GM12878 (cell line): ENCODE results near the gene TOMM40L. TPM values are rescaled to one million over a fixed set of nuclear protein-coding genes. Genes with fewer than 3 reads are reported as not detected.
A peak's percentile ranks its signal among the peaks of the same experiment; 100 is the strongest.

Experiments
- ATAC-seq: fragments of 200-7000 bp; cut with Tn5 transposase; 3 replicates; pipeline ENCODE4 v1.9.1; 2020; ENCODE audit warnings: mild to moderate bottlenecking, moderate library complexity
- BruUV-seq: library from RNA; stranded (reverse); fragments of 400-500 nt; replicated peaks from 2 replicates; lab custom pipeline; 2021; lab: Mats Ljungman, UMichigan
- CTCF ChIA-PET: fragments of 300-600 bp; sonication (Branson Sonifier 250); formaldehyde crosslinking; extraction: SDS; loops from one replicate; lab custom pipeline; 2021; ENCODE audit warnings: inconsistent platforms; lab: Yijun Ruan, JAX
- POLR2A ChIA-PET: fragments of 350-600 bp; formaldehyde crosslinking; extraction: SDS; loops from one replicate; lab custom pipeline; 2021; ENCODE audit warnings: inconsistent platforms; lab: Charles Lee
- RAD21 ChIA-PET: fragments of 300-600 bp; sonication (Branson Sonifier 250); formaldehyde crosslinking; loops from one replicate; lab custom pipeline; 2023; ENCODE audit warnings: antibody characterized with exemption; ENCODE audit not compliant: unreplicated experiment; lab: Charles Lee
- SMC1A ChIA-PET: fragments of 300-600 bp; sonication (Branson Sonifier 250); formaldehyde crosslinking; loops from one replicate; lab custom pipeline; 2023; ENCODE audit not compliant: unreplicated experiment, uncharacterized antibody; lab: Charles Lee
- DNase-seq: peaks from one replicate; pipeline ENCODE4 v3.0.0-alpha.2; 2011; ENCODE audit warnings: low read depth, low spot score
- FAIRE-seq: peaks from 3 replicates; lab custom pipeline; 2011; peaks lifted over from hg19 to GRCh38; lab: Jason Lieb, UNC
- H2AFZ ChIP-seq: 2 replicates; pipeline ENCODE4 v1.6.0; 2011; ENCODE audit warnings: low read depth, low read length, control low read depth; ENCODE audit not compliant: control insufficient read depth
- H3K27ac ChIP-seq: 2 replicates; pipeline ENCODE4 v1.5.1; 2011; ENCODE audit warnings: control low read depth; ENCODE audit not compliant: control insufficient read depth, insufficient read depth
- H3K27me3 ChIP-seq, 2 experiments: replicated peaks in 1 of 2; 2 replicates each; pipeline versions ENCODE4 v1.6.0 to v1.6.1; 2011; ENCODE audit warnings: low read length in 1 of 2; ENCODE audit not compliant: control insufficient read depth in 2 of 2, insufficient read depth in 2 of 2
- H3K36me3 ChIP-seq, 2 experiments: 2 replicates each; pipeline ENCODE4 v1.5.1; 2011; ENCODE audit warnings: low read length in 1 of 2; ENCODE audit not compliant: control insufficient read depth in 2 of 2, insufficient read depth in 2 of 2
- H3K4me1 ChIP-seq: 2 replicates; pipeline ENCODE4 v1.6.1; 2011; ENCODE audit warnings: mild to moderate bottlenecking, low read length, moderate library complexity, mixed read lengths; ENCODE audit not compliant: control insufficient read depth, insufficient read depth
- H3K4me2 ChIP-seq: 2 replicates; pipeline ENCODE4 v1.6.0; 2011; ENCODE audit warnings: control low read depth; ENCODE audit not compliant: control insufficient read depth, insufficient read depth
- H3K4me3 ChIP-seq: fragments of 200-600 bp; sonication (generic); 2 replicates; pipeline ENCODE4 v1.5.1; 2016
- H3K79me2 ChIP-seq: 2 replicates; pipeline ENCODE4 v1.6.0; 2011; ENCODE audit warnings: low read length; ENCODE audit not compliant: control insufficient read depth, insufficient read depth
- H3K9ac ChIP-seq: 2 replicates; pipeline ENCODE4 v1.8.0; 2011; ENCODE audit warnings: low read length, control low read depth, mixed read lengths; ENCODE audit not compliant: control insufficient read depth, insufficient read depth
- H3K9me3 ChIP-seq: replicated peaks from 3 replicates; pipeline ENCODE4 v1.5.1; 2011; ENCODE audit warnings: mild to moderate bottlenecking, low read length; ENCODE audit not compliant: control insufficient read depth, insufficient read depth
- H4K20me1 ChIP-seq: 2 replicates; pipeline ENCODE4 v1.6.0; 2011; ENCODE audit not compliant: control insufficient read depth, insufficient read depth
- BHLHE40 ChIP-seq, 2 experiments: fragments of 450-650 bp in 1 of 2; IDR thresholded peaks; 2 replicates each; pipeline ENCODE4 v1.6.1; 2011 to 2017; ENCODE audit warnings: low read depth in 2 of 2, borderline replicate concordance in 1 of 2, improper control_type of control experiment in 1 of 2, low read length in 1 of 2, mild to moderate bottlenecking in 1 of 2
- CHD2 ChIP-seq: IDR thresholded peaks from 2 replicates; pipeline ENCODE4 v1.6.1; 2011; ENCODE audit warnings: low read depth, low read length, improper control_type of control experiment, borderline replicate concordance
- E4F1 ChIP-seq: fragments of 450-650 bp; IDR thresholded peaks from 2 replicates; pipeline ENCODE4 v1.6.1; 2018; ENCODE audit warnings: borderline replicate concordance, mild to moderate bottlenecking; ENCODE audit not compliant: partially characterized antibody
- MLLT1 ChIP-seq: fragments of 450-650 bp; IDR thresholded peaks from 2 replicates; pipeline ENCODE4 v1.6.1; 2016; ENCODE audit warnings: mild to moderate bottlenecking
- TCF7 ChIP-seq: IDR thresholded peaks from 2 replicates; pipeline ENCODE4 v1.6.1; 2014; ENCODE audit warnings: antibody characterized with exemption, borderline replicate concordance
- USF1 ChIP-seq: IDR thresholded peaks from 2 replicates; pipeline ENCODE4 v1.6.1; 2011; ENCODE audit warnings: borderline replicate concordance, low read depth, mild to moderate bottlenecking, moderate library complexity, mixed read lengths, low read length; ENCODE audit not compliant: insufficient read depth; ENCODE audit errors: extremely low read length
- ZBTB33 ChIP-seq: fragments of 450-650 bp; IDR thresholded peaks from 2 replicates; pipeline ENCODE4 v1.6.1; 2017; ENCODE audit warnings: mild to moderate bottlenecking
- WGBS: methylation state at CpG from one replicate; pipeline ENCODE4 v1.1.6; 2016; ENCODE audit warnings: low lambda C conversion rate; ENCODE audit not compliant: insufficient replicate concordance, insufficient coverage; ENCODE audit errors: missing lambda C conversion rate; 5-methylcytosine and 5-hydroxymethylcytosine counted together
- in situ Hi-C: fragments of 300-500 bp; cut with MboI; formaldehyde crosslinking; loops from 9 replicates; pipeline ENCODE4 v1.14.3; 2018; ENCODE audit warnings: mixed read lengths
- intact Hi-C: fragments of 100-400 bp; cut with micrococcal nuclease; formaldehyde crosslinking; loops from one replicate; pipeline ENCODE4 v1.14.2; 2022; ENCODE audit not compliant: unreplicated experiment
- polyA plus RNA-seq, 11 experiments: library from polyadenylated mRNA; depleted of rRNA in 4 of 11; unstranded in 6 of 11; stranded (reverse) in 5 of 11; fragments of >200 nt; fragmentation: Nextera tagmentation in 4 of 11; fragmentation: Illumina TruSeq in 1 of 11; extraction: Ambion mirVana in 4 of 11; extraction: Trizol in 1 of 11; gene quantifications; 1 replicate in 1 of 11; 2 replicates in 10 of 11; pipeline versions ENCODE4 v1.2.1 to v1.2.3, GENCODE V29; 2011 to 2016; ENCODE audit warnings: inconsistent platforms in 2 of 11, missing spikeins in 2 of 11, low read depth in 1 of 11
- total RNA-seq, 4 experiments: library from RNA; depleted of rRNA in 3 of 4; stranded (reverse); fragments of >200 nt in 3 of 4; fragmentation: Illumina TruSeq in 1 of 4; extraction: Trizol in 1 of 4; gene quantifications; 2 replicates each; pipeline versions ENCODE4 v1.2.1 to v1.2.3, GENCODE V29; 2013 to 2021

The TOMM40L gene
- total and polyA plus RNA-seq, 10 of the 15 experiments (the other 5 are each of a cell fraction or from before 2014, with no cell fraction given), result 5.9 to 21.6 (median 15.7) TPM

GRCh38 chr1:161177112-161177935 lies 48.5 kb upstream of the TOMM40L start, which contains the start of gene B4GALT3 (continued):
- TF ChIP-seq USF1, result peak; percentile 15
- no peak for TF ChIP-seq TCF7

- peaks cover 38% of the 10 kb centered on the region for H3K4me1 ChIP-seq
- 88% methylated on average over 9 of the region's 9 CpGs for WGBS
- no peaks in the 10 kb centered on the region for H4K20me1 ChIP-seq
- DNase-seq, result no peak
- H3K27ac ChIP-seq, result peak overlapping the region; percentile 87
- ChIA-PET RAD21 (interaction anchor here (1.0 to 2.9 kb wide), 3 partner anchors 12 to 48 kb away, joined by 4 to 21 read pairs (median 6); partner anchors contain the start of genes PPOX and TOMM40L), CTCF (interaction anchor here (0.6 to 3.7 kb wide), 4 partner anchors 8 to 106 kb away, joined by 3 to 44 read pairs (median 7); partner anchors contain the start of genes PPOX and TOMM40L), SMC1A (interaction anchor here (1.0 to 1.9 kb wide), 3 partner anchors 8 to 23 kb away, joined by 3 to 10 read pairs (median 5); partner anchors contain the start of gene PPOX), POLR2A (interaction anchor here (1.0 kb wide), 1 partner anchor 12 kb away, joined by 7 read pairs; the partner anchor contains the start of gene PPOX)
- peak overlapping the region; percentile 55 for H2AFZ ChIP-seq
- intact Hi-C loops (no loop called here), in situ Hi-C loops (no loop called here)
- H3K9me3 ChIP-seq, result no peaks in the 10 kb centered on the region
- no TSS peak for BruUV-seq
- H3K27me3 ChIP-seq, result no peaks in the 10 kb centered on the region
- peak overlapping the region; percentile 90; the same call in 1 of the 2 replicates for H3K4me3 ChIP-seq
- no peak for ATAC-seq
- H3K9ac ChIP-seq, result peak overlapping the region; percentile 69; the same call in 1 of the 2 replicates
- H3K36me3 ChIP-seq, result peaks cover 5 to 21% of the 10 kb centered on the region in 2 experiments
- no peak for TF ChIP-seq BHLHE40 (IDR thresholded peaks at IDR 0.05; ENCODE audit: borderline replicate concordance in 1 of 2, low read depth in 2 of 2, low read length in 1 of 2)
- TF ChIP-seq ZBTB33, result peak; percentile 95
- peak; percentile 93; the same call in 1 of the 2 replicates for TF ChIP-seq MLLT1
- TF ChIP-seq E4F1, result no peak
- TF ChIP-seq CHD2, result no peak
- no peak for FAIRE-seq
- H3K4me2 ChIP-seq, result peak overlapping the region; percentile 87
- peaks cover 25% of the 10 kb centered on the region for H3K79me2 ChIP-seq
Observed at GRCh38 chr1:161177936-161178244, 48.0 kb upstream of the TOMM40L start.
